Choroid plexus epithelial cell (primary cell): ENCODE data around the gene EMC6.
A peak's percentile ranks its signal among the peaks of the same experiment; 100 is the strongest.

Experiments used
- DNase-seq: peaks from one replicate; pipeline ENCODE4 v3.0.0-alpha.2; 2010; ENCODE audit warnings: low read depth
- H3K4me3 ChIP-seq: 2 replicates; pipeline ENCODE4 v1.5.1; 2011; ENCODE audit warnings: low read depth, mild to moderate bottlenecking, control low read depth, low read length, moderate library complexity
- CTCF ChIP-seq: conservative IDR thresholded peaks from 2 replicates; pipeline ENCODE4 v1.5.1; 2011; ENCODE audit warnings: low read depth, mild to moderate bottlenecking, control low read depth, inconsistent platforms, low read length, moderate library complexity

Gene EMC6

GRCh38 chr17:3690094-3690715 lies 21.6 kb downstream of the EMC6 start:
- DNase-seq: no peak
- no peak for TF ChIP-seq CTCF
- H3K4me3 ChIP-seq: no peak overlapping the region

GRCh38 chr17:3691617-3692067 lies 23.0 kb downstream of the EMC6 start:
- no peak overlapping the region for H3K4me3 ChIP-seq
- DNase-seq: no peak
- TF ChIP-seq CTCF: peak; percentile 26

GRCh38 chr17:3692346-3692745 lies 23.7 kb downstream of the EMC6 start:
- no peak for DNase-seq
- TF ChIP-seq CTCF: peak; percentile 15

GRCh38 chr17:3693141-3693540 lies 24.5 kb downstream of the EMC6 start:
- no peak for TF ChIP-seq CTCF
- H3K4me3 ChIP-seq: no peak overlapping the region
- no peak for DNase-seq

More at GRCh38 chr17:3692346-3692745, 23.7 kb downstream of the EMC6 start:
- no peak overlapping the region for H3K4me3 ChIP-seq

- no peak overlapping the region for H3K4me3 ChIP-seq
- TF ChIP-seq CTCF: no peak
- no peak for DNase-seq
Measured at GRCh38 chr17:3693829-3694231, 25.2 kb downstream of the EMC6 start.

- no peak for DNase-seq
- peak overlapping the region; percentile 65 for H3K4me3 ChIP-seq
- no peak for TF ChIP-seq CTCF
Measured at GRCh38 chr17:3695129-3695722, 26.6 kb downstream of the EMC6 start.
